ENCODE measurements around the gene PIP4K2B.

Gene PIP4K2B

DNA sequence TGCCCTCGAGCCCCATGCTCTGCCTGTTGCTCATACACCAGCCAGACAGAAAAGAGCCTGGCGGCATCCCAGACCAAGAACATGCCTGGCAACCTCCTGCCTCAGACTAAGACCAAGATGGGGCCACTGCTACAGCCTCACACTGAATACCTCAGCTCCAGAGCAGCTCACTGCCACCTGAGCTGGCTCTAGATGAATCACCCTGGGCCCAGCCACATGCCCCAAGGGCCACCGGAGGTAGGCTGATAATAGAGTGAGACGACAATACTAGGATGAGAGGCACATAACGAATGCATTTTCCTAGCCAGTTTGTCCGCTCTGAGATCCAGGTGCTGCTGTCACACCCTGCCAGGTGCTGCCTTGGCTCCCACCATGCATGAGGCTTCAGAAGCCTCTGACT is 13.0 kb downstream of the PIP4K2B start:
- Histone ChIP-seq H3K36me3 (ENCODE audit: control insufficient read depth, insufficient read depth, low read length) (peaks cover 23% of the 10 kb centered on the region), H3K4me3 (replicated peaks; ENCODE audit: low read depth, low read length) (no peak overlapping the region), H3K27me3 (replicated peaks; ENCODE audit: control insufficient read depth, insufficient read depth, low read length) (no peaks in the 10 kb centered on the region)
- no peak for TF ChIP-seq CTCF (IDR thresholded peaks at IDR 0.05; ENCODE audit: insufficient read depth, low read length, poor library complexity, severe bottlenecking)
- DNase-seq (ENCODE audit: extremely low read depth, insufficient read length), result no peak

GRCh38 chr17:38783227-38783626 is 16.1 kb downstream of the PIP4K2B start:
- H3K27me3 ChIP-seq (replicated peaks; ENCODE audit: control insufficient read depth, insufficient read depth, low read length), result no peaks in the 10 kb centered on the region
- no peak for DNase-seq (ENCODE audit: extremely low read depth, insufficient read length)
- peaks cover 44% of the 10 kb centered on the region for H3K36me3 ChIP-seq (ENCODE audit: control insufficient read depth, insufficient read depth, low read length)
- TF ChIP-seq CTCF (IDR thresholded peaks at IDR 0.05; ENCODE audit: insufficient read depth, low read length, poor library complexity, severe bottlenecking), result no peak
- H3K4me3 ChIP-seq (replicated peaks; ENCODE audit: low read depth, low read length), result no peak overlapping the region

- no peak for TF ChIP-seq CTCF (IDR thresholded peaks at IDR 0.05; ENCODE audit: insufficient read depth, low read length, poor library complexity, severe bottlenecking)
- Histone ChIP-seq H3K36me3 (ENCODE audit: control insufficient read depth, insufficient read depth, low read length) (peaks cover 50% of the 10 kb centered on the region), H3K4me3 (replicated peaks; ENCODE audit: low read depth, low read length) (no peak overlapping the region), H3K27me3 (replicated peaks; ENCODE audit: control insufficient read depth, insufficient read depth, low read length) (no peaks in the 10 kb centered on the region)
- no peak for DNase-seq (ENCODE audit: extremely low read depth, insufficient read length)
Measured at GRCh38 chr17:38779965-38780752, 19.2 kb downstream of the PIP4K2B start.

DNA sequence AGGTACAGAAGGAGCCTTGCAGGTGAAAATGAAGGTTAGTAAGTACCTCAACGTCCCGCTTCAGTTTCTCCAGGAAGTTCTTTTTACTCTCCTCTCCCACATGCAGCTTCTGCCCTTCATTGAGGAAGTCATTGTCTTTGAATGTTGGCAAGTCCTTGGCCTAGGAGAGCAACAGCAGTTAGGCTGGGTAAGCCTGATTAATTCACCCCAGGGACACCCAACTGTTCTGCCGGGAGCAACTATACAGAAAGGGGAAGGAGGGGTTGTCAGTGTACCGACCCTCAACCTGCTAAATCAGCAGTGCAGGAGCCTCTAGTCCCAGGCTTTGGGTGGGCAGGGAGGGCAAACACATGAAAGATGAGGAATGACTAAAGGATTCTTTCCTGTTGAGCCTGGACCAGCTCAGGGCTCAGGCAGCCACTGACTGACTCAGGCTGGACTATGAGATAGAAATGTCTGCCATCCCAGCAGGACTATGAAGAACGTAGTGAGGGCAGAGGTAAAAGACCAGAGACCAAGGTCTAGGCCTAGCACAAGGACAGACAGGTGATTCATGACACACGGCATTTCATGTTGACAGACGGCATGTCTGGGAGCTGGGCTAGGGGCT is 21.6 kb downstream of the PIP4K2B start:
- no peak for DNase-seq (ENCODE audit: extremely low read depth, insufficient read length)
- no peak for TF ChIP-seq CTCF (IDR thresholded peaks at IDR 0.05; ENCODE audit: insufficient read depth, low read length, poor library complexity, severe bottlenecking)
- Histone ChIP-seq H3K4me3 (replicated peaks; ENCODE audit: low read depth, low read length) (no peak overlapping the region), H3K27me3 (replicated peaks; ENCODE audit: control insufficient read depth, insufficient read depth, low read length) (no peaks in the 10 kb centered on the region), H3K36me3 (ENCODE audit: control insufficient read depth, insufficient read depth, low read length) (peaks cover 41% of the 10 kb centered on the region)

DNA sequence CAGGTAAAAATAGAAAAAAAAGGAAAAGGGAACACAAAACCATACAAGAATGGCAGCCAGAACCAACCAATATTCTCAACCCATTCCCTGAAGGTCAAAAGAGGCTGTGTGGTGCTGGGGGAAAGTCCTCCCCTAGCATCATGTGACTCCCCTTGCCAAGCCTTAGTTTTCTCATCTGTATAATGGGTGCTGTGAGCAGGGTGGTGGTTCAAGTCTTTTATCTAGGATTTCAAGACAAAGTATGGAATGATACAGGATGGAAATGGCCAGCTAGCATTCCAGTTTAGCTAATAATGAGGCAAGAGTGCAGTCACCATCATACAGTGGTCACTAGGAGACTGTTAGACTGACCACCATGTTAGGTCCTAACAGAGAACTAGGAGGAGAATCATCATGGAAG is 26.1 kb downstream of the PIP4K2B start:
- no peak for TF ChIP-seq CTCF (IDR thresholded peaks at IDR 0.05; ENCODE audit: insufficient read depth, low read length, poor library complexity, severe bottlenecking)
- no peak overlapping the region for H3K4me3 ChIP-seq (replicated peaks; ENCODE audit: low read depth, low read length)
- DNase-seq (ENCODE audit: extremely low read depth, insufficient read length), result no peak
- no peaks in the 10 kb centered on the region for H3K27me3 ChIP-seq (replicated peaks; ENCODE audit: control insufficient read depth, insufficient read depth, low read length)
- peaks cover 22% of the 10 kb centered on the region for H3K36me3 ChIP-seq (ENCODE audit: control insufficient read depth, insufficient read depth, low read length)

All from GM06990 (cell line).